Thyroid gland (tissue), 4 donors: ENCODE results near the gene TSC22D3. TPM values are rescaled to one million over a fixed set of nuclear protein-coding genes. Genes with fewer than 3 reads are reported as not detected.
"Not testable (repeated sequence)": the region's sequence is repeated elsewhere in the genome, so short reads cannot be mapped to it uniquely, and the experiment has no call there.

Source experiments
- DNase-seq, 2 donors: peaks; one replicate each; pipeline ENCODE4 v3.0.0-alpha.2; 2019
- H3K27ac ChIP-seq, 3 donors: fragments of 200-600 bp; sonication (generic); 1 replicate in 2 of 3; 2 replicates in 1 of 3; pipeline ENCODE4 v1.5.1; 2016 to 2019; ENCODE audit warnings: mild to moderate bottlenecking in 1 of 3, moderate library complexity in 1 of 3
- H3K27me3 ChIP-seq: fragments of 200-600 bp; sonication (generic); one replicate; pipeline ENCODE4 v1.5.1; 2019
- H3K36me3 ChIP-seq, 2 donors: fragments of 200-600 bp; sonication (generic); one replicate each; pipeline ENCODE4 v1.5.1; 2016 to 2019
- H3K4me1 ChIP-seq, 2 donors: fragments of 200-600 bp; sonication (generic); one replicate each; pipeline ENCODE4 v1.5.1; 2017 to 2019
- H3K4me3 ChIP-seq, 3 donors: fragments of 200-600 bp; sonication (generic); replicated peaks in 1 of 3; 1 replicate in 2 of 3; 2 replicates in 1 of 3; pipeline ENCODE4 v1.5.1; 2016; ENCODE audit warnings: mild to moderate bottlenecking in 1 of 3
- H3K9me3 ChIP-seq: fragments of 200-600 bp; sonication (generic); one replicate; pipeline ENCODE4 v1.5.1; 2017
- POLR2A ChIP-seq, 2 donors: fragments of 450-650 bp; IDR thresholded peaks; one replicate each; pipeline ENCODE4 v1.6.1; 2017; ENCODE audit warnings: antibody characterized with exemption in 2 of 2, mild to moderate bottlenecking in 2 of 2, moderate library complexity in 1 of 2
- WGBS, 2 donors: methylation state at CpG; one replicate each; pipeline ENCODE4 v1.1.5; 2017; 5-methylcytosine and 5-hydroxymethylcytosine counted together
- intact Hi-C: fragments of 100-400 bp; cut with DNase I; formaldehyde crosslinking; loops from one replicate; pipeline ENCODE4 v1.15.1; 2023
- total RNA-seq, 4 donors: library from RNA; depleted of rRNA; stranded (reverse); fragments of >200 nt; gene quantifications; one replicate each; pipeline ENCODE4 v1.2.3, GENCODE V29; 2016
- TF ChIP-seq, protein P1 (sequence below), 6 experiments: fragments of 200-600 bp in 3 of 6; fragments of 450-650 bp in 3 of 6; sonication (generic) in 3 of 6; IDR thresholded peaks; one replicate each; pipeline ENCODE4 v1.5.1; 2016 to 2019; ENCODE audit warnings: antibody characterized with exemption in 6 of 6, mild to moderate bottlenecking in 2 of 6, inconsistent platforms in 1 of 6, moderate library complexity in 1 of 6

The TSC22D3 gene
- 100 to 1,000 TPM; 268 to 504 (median 383) TPM for total RNA-seq

- peak within 1 kb of the TSS in 2 of 3 donors; percentile 11 to 38 for H3K4me3 ChIP-seq
- H3K27ac ChIP-seq, result peak within 1 kb of the TSS; percentile 76 to 90 (median 86)
- intact Hi-C loops, result loop anchor here (5.0 kb wide), 1 partner anchor 114 kb away; no protein-coding TSS in a partner anchor
- TF ChIP-seq POLR2A (IDR thresholded peaks at IDR 0.05), result peak; percentile 1 to 90
- TF ChIP-seq, protein P1, sequence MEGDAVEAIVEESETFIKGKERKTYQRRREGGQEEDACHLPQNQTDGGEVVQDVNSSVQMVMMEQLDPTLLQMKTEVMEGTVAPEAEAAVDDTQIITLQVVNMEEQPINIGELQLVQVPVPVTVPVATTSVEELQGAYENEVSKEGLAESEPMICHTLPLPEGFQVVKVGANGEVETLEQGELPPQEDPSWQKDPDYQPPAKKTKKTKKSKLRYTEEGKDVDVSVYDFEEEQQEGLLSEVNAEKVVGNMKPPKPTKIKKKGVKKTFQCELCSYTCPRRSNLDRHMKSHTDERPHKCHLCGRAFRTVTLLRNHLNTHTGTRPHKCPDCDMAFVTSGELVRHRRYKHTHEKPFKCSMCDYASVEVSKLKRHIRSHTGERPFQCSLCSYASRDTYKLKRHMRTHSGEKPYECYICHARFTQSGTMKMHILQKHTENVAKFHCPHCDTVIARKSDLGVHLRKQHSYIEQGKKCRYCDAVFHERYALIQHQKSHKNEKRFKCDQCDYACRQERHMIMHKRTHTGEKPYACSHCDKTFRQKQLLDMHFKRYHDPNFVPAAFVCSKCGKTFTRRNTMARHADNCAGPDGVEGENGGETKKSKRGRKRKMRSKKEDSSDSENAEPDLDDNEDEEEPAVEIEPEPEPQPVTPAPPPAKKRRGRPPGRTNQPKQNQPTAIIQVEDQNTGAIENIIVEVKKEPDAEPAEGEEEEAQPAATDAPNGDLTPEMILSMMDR (IDR thresholded peaks at IDR 0.05), result peak in 2 of 6 experiments; percentile 8 to 30
- H3K4me1 ChIP-seq, result peaks cover 0 to 9% of the 10 kb centered on the region in 2 donors
- WGBS, 2 donors, result 0% methylated on average over 1 to 5 of the region's 59 CpGs
- no peaks in the 10 kb centered on the region for H3K27me3 ChIP-seq
- no peaks in the 10 kb centered on the region for H3K9me3 ChIP-seq
- no peaks in the 10 kb centered on the region for H3K36me3 ChIP-seq
- DNase-seq, result peak; percentile 90
These were observed at the start of gene TSC22D3 for GRCh38 chrX:107775734-107776511. Gene TSC22D3 (minus strand): TSS chrX:107775787. CDS start chrX:107775419, 368 bp downstream.

- WGBS, 2 donors, result 29 to 50% methylated on average over 1 of the region's 1 CpG
- H3K4me1 ChIP-seq, result no peaks in the 10 kb centered on the region
- no peak for DNase-seq
- TF ChIP-seq, protein P1 (IDR thresholded peaks at IDR 0.05), result no peak
- no peak for TF ChIP-seq POLR2A (IDR thresholded peaks at IDR 0.05)
- no peaks in the 10 kb centered on the region for H3K36me3 ChIP-seq
- no peak overlapping the region for H3K4me3 ChIP-seq
- no peaks in the 10 kb centered on the region for H3K27me3 ChIP-seq
- no peak overlapping the region for H3K27ac ChIP-seq
- intact Hi-C loops, result no loop called here
- no peaks in the 10 kb centered on the region for H3K9me3 ChIP-seq
These were observed 47.9 kb upstream of the TSC22D3 start for GRCh38 chrX:107823456-107823855.

- H3K27ac ChIP-seq, result no peak overlapping the region
- no peaks in the 10 kb centered on the region for H3K36me3 ChIP-seq
- 95 to 96% methylated on average over 2 of the region's 2 CpGs for WGBS, 2 donors
- DNase-seq, result no peak
- no peaks in the 10 kb centered on the region for H3K27me3 ChIP-seq
- TF ChIP-seq, protein P1 (IDR thresholded peaks at IDR 0.05), result no peak
- no peak for TF ChIP-seq POLR2A (IDR thresholded peaks at IDR 0.05)
- H3K9me3 ChIP-seq, result no peaks in the 10 kb centered on the region
- intact Hi-C loops, result no loop called here
- H3K4me1 ChIP-seq, result no peaks in the 10 kb centered on the region
- H3K4me3 ChIP-seq, result no peak overlapping the region
These were observed 47.5 kb upstream of the TSC22D3 start for GRCh38 chrX:107823042-107823441.

DNA sequence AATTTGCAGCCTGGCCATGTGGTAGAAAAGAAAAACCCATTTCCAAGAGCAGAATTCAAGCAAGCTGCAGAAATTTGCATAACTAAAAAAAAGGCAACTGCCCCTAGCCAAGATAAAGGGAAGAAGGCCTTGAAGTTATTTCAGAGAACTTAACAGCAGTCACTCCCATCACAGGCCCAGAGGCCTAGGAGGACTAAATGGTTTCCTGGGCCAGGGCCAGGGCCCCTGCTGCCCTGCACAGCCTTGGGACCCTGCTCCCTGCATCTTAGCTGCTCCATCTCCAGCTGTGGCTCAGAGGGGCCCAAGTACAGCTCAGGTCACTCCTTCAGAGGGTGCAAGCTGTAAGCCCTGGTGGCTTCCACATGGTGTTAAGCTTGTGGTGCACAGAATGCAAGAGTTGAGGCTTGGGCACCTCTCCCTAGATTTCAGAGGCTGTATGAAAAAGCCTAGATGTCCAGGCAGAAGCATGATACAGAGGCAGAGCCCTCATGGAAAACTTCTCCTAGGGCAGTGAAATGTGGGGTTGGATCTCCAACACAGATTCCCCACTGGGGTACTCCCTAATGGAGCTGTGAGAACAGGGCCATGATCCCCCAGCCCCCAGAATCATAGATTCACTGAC, 43.4 kb upstream of the TSC22D3 start:
- Histone ChIP-seq H3K36me3 (no peaks in the 10 kb centered on the region), H3K9me3 (no peaks in the 10 kb centered on the region), H3K4me3 (no peak overlapping the region), H3K27ac (no peak overlapping the region), H3K4me1 (no peaks in the 10 kb centered on the region), H3K27me3 (no peaks in the 10 kb centered on the region)
- intact Hi-C loops, result no loop called here
- no peak for DNase-seq
- TF ChIP-seq, protein P1 (IDR thresholded peaks at IDR 0.05), result no peak
- TF ChIP-seq POLR2A (IDR thresholded peaks at IDR 0.05), result no peak

GRCh38 chrX:107810053-107810452, 34.5 kb upstream of the TSC22D3 start:
- H3K4me1 ChIP-seq, H3K9me3 ChIP-seq, H3K36me3 ChIP-seq, DNase-seq, H3K27me3 ChIP-seq, H3K4me3 ChIP-seq, H3K27ac ChIP-seq, intact Hi-C loops: not testable (repeated sequence)
- 89 to 93% methylated on average over 10 of the region's 10 CpGs for WGBS, 2 donors
